Activated naive CD4-positive, alpha-beta T cell treated with anti-CD3 and anti-CD28 coated beads, Interleukin-2, amount 50 U/mL, for 24 hours (primary cell): ENCODE measurements around the gene ZCCHC10.
"Not testable (repeated sequence)": the region's sequence is repeated elsewhere in the genome, so short reads cannot be mapped to it uniquely, and the experiment has no call there.

Experiments used
- H3K27ac Mint-ChIP-seq: one replicate; pipeline ENCODE4 v1.8.0; 2021; ENCODE audit warnings: mild to moderate bottlenecking, mixed read lengths
- H3K27me3 Mint-ChIP-seq: one replicate; pipeline ENCODE4 v1.8.0; 2021; ENCODE audit warnings: mixed read lengths
- H3K36me3 Mint-ChIP-seq: one replicate; pipeline ENCODE4 v1.8.0; 2021; ENCODE audit warnings: mixed read lengths
- H3K4me1 Mint-ChIP-seq: one replicate; pipeline ENCODE4 v1.8.0; 2021; ENCODE audit warnings: mixed read lengths
- H3K4me3 Mint-ChIP-seq: one replicate; pipeline ENCODE4 v1.8.0; 2021; ENCODE audit warnings: mild to moderate bottlenecking, mixed read lengths
- H3K9me3 Mint-ChIP-seq: one replicate; pipeline ENCODE4 v1.8.0; 2021; ENCODE audit warnings: mixed read lengths

ZCCHC10 gene

GRCh38 chr5:132965120-132965519, 61.2 kb downstream of the ZCCHC10 start:
- Mint-ChIP-seq H3K36me3 (no peaks in the 10 kb centered on the region), H3K27me3 (no peaks in the 10 kb centered on the region), H3K4me1 (peaks cover 30% of the 10 kb centered on the region), H3K4me3 (no peak overlapping the region), H3K9me3 (no peaks in the 10 kb centered on the region), H3K27ac (no peak overlapping the region)

GRCh38 chr5:132963171-132964104, 62.9 kb downstream of the ZCCHC10 start, which contains the start of gene AFF4:
Gene AFF4, minus strand, starts transcription at chr5:132963634. Its CDS starts 26,445 bp downstream, at chr5:132937189.
- Mint-ChIP-seq H3K36me3 (peaks cover 4% of the 10 kb centered on the region), H3K9me3 (no peaks in the 10 kb centered on the region), H3K27me3 (no peaks in the 10 kb centered on the region), H3K27ac (peak within 1 kb of the TSS; percentile 99), H3K4me3 (peak within 1 kb of the TSS; percentile 98), H3K4me1 (peaks cover 44% of the 10 kb centered on the region)

- peaks cover 54% of the 10 kb centered on the region for H3K4me1 Mint-ChIP-seq
- H3K27me3 Mint-ChIP-seq: no peaks in the 10 kb centered on the region
- H3K27ac Mint-ChIP-seq: peak overlapping the region; percentile 99
- peak overlapping the region; percentile 98 for H3K4me3 Mint-ChIP-seq
- H3K9me3 Mint-ChIP-seq: no peaks in the 10 kb centered on the region
- H3K36me3 Mint-ChIP-seq: peaks cover 5% of the 10 kb centered on the region
Observed at GRCh38 chr5:132962429-132963021, 63.8 kb downstream of the ZCCHC10 start.

GRCh38 chr5:132961887-132962286, 64.5 kb downstream of the ZCCHC10 start:
- Mint-ChIP-seq H3K4me1 (peaks cover 54% of the 10 kb centered on the region), H3K9me3 (no peaks in the 10 kb centered on the region), H3K4me3 (peak overlapping the region; percentile 98), H3K27me3 (no peaks in the 10 kb centered on the region), H3K36me3 (peaks cover 5% of the 10 kb centered on the region), H3K27ac (peak overlapping the region; percentile 99)

GRCh38 chr5:132961123-132961815, 65.1 kb downstream of the ZCCHC10 start:
- H3K27ac Mint-ChIP-seq, H3K9me3 Mint-ChIP-seq, H3K27me3 Mint-ChIP-seq, H3K36me3 Mint-ChIP-seq: not testable (repeated sequence)
- Mint-ChIP-seq H3K4me1 (peaks cover 54% of the 10 kb centered on the region), H3K4me3 (peak overlapping the region; percentile 98)

GRCh38 chr5:132956166-132956799, 70.1 kb downstream of the ZCCHC10 start:
- peaks cover 68% of the 10 kb centered on the region for H3K4me1 Mint-ChIP-seq
- not testable (repeated sequence) for H3K27me3 Mint-ChIP-seq, H3K27ac Mint-ChIP-seq, H3K9me3 Mint-ChIP-seq, H3K4me3 Mint-ChIP-seq
- peaks cover 15% of the 10 kb centered on the region for H3K36me3 Mint-ChIP-seq

GRCh38 chr5:132953710-132954109, 72.6 kb downstream of the ZCCHC10 start:
- Mint-ChIP-seq H3K4me1 (peaks cover 59% of the 10 kb centered on the region), H3K9me3 (no peaks in the 10 kb centered on the region), H3K27ac (peak overlapping the region; percentile 36), H3K4me3 (peak overlapping the region; percentile 70), H3K27me3 (no peaks in the 10 kb centered on the region), H3K36me3 (peaks cover 19% of the 10 kb centered on the region)

- Mint-ChIP-seq H3K27me3 (no peaks in the 10 kb centered on the region), H3K27ac (no peak overlapping the region), H3K9me3 (no peaks in the 10 kb centered on the region), H3K4me3 (no peak overlapping the region), H3K36me3 (peaks cover 17% of the 10 kb centered on the region), H3K4me1 (peaks cover 59% of the 10 kb centered on the region)
Observed at GRCh38 chr5:132952829-132953228, 73.5 kb downstream of the ZCCHC10 start.

GRCh38 chr5:132951897-132952296, 74.5 kb downstream of the ZCCHC10 start:
- Mint-ChIP-seq H3K27me3 (no peaks in the 10 kb centered on the region), H3K36me3 (peaks cover 17% of the 10 kb centered on the region), H3K27ac (no peak overlapping the region), H3K4me1 (peaks cover 60% of the 10 kb centered on the region), H3K9me3 (no peaks in the 10 kb centered on the region), H3K4me3 (no peak overlapping the region)

GRCh38 chr5:132949136-132949535, 77.2 kb downstream of the ZCCHC10 start:
- no peaks in the 10 kb centered on the region for H3K27me3 Mint-ChIP-seq
- H3K36me3 Mint-ChIP-seq: peaks cover 15% of the 10 kb centered on the region
- no peak overlapping the region for H3K27ac Mint-ChIP-seq
- peaks cover 61% of the 10 kb centered on the region for H3K4me1 Mint-ChIP-seq
- no peaks in the 10 kb centered on the region for H3K9me3 Mint-ChIP-seq
- no peak overlapping the region for H3K4me3 Mint-ChIP-seq

GRCh38 chr5:132947671-132948070, 78.7 kb downstream of the ZCCHC10 start:
- peaks cover 12% of the 10 kb centered on the region for H3K36me3 Mint-ChIP-seq
- H3K27ac Mint-ChIP-seq: peak overlapping the region; percentile 69
- no peaks in the 10 kb centered on the region for H3K27me3 Mint-ChIP-seq
- peaks cover 62% of the 10 kb centered on the region for H3K4me1 Mint-ChIP-seq
- no peaks in the 10 kb centered on the region for H3K9me3 Mint-ChIP-seq
- H3K4me3 Mint-ChIP-seq: no peak overlapping the region
